VCaP (cell line): ENCODE results near the gene HAND2.

Experiments
- H3K27ac ChIP-seq: fragments of 450-650 bp; 2 replicates; pipeline ENCODE4 v1.5.1; 2017
- TF ChIP-seq, protein P1 (sequence below): fragments of 450-650 bp; conservative IDR thresholded peaks from 2 replicates; pipeline ENCODE4 v1.5.1; 2017; ENCODE audit warnings: mild to moderate bottlenecking, moderate library complexity

Gene HAND2

DNA sequence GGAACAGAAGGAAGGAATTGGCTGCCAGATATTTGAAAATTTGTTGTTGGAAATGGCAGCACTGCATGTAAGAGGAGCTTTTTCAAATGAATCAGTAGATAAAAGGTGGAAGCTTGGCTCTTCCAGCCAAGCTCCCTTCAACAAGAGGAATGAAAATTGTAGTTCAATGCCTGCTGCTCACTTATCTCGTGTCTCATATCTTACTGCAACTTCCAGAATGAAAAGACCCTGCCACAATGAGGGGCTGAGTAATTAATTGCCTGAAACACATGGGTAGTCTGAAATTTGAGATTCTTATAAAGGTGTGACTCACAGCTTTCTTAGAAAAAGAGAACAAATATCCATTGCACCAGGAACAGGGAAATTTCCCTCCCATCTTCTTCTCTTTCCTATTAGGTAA lies 53.0 kb downstream of the HAND2 start:
- H3K27ac ChIP-seq = no peak overlapping the region
- TF ChIP-seq, protein P1, sequence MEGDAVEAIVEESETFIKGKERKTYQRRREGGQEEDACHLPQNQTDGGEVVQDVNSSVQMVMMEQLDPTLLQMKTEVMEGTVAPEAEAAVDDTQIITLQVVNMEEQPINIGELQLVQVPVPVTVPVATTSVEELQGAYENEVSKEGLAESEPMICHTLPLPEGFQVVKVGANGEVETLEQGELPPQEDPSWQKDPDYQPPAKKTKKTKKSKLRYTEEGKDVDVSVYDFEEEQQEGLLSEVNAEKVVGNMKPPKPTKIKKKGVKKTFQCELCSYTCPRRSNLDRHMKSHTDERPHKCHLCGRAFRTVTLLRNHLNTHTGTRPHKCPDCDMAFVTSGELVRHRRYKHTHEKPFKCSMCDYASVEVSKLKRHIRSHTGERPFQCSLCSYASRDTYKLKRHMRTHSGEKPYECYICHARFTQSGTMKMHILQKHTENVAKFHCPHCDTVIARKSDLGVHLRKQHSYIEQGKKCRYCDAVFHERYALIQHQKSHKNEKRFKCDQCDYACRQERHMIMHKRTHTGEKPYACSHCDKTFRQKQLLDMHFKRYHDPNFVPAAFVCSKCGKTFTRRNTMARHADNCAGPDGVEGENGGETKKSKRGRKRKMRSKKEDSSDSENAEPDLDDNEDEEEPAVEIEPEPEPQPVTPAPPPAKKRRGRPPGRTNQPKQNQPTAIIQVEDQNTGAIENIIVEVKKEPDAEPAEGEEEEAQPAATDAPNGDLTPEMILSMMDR = no peak
